ENCODE data around the gene ITSN2.

The ITSN2 gene

DNA sequence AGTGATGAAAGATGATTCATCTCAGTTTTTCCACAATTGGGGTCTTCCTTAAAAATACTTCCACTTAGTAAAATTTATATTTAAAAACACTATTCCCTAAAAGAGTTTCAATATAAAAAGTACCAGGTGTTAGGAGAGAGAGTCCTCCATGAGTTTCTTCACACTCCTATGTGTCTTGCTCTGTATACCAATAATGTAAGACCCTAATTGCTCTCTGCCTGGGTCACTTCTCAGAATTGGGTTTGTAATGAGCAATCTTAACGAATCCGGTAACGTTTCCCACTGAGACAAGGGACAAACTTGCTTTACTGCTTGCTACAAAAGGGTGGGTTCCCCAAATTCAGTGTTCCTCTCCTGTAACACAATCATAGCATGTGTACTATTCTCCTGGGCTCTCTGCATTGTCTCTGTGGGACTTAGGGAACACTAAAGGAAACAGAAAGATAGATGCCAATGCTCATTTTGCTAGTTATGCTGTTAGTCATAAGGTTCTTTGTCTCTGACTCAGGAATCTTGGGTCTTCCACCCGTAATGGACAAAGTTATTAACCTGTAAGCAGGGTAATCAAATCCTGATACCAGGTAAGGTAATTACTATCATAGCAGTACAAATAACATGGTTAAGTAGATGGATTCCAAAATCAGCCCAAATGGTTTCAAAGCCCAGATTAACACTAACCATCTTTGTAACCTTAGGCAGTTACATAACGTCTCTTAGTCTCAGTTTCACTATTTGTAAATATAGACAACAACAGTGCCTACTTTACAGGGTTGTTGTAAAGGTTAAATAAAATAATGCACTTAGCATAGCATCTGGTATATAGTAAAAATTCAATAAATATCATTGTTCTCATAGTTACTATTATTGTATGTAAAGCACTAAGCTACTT lies 46.3 kb downstream of the ITSN2 start:
- TF ChIP-seq, protein P1, sequence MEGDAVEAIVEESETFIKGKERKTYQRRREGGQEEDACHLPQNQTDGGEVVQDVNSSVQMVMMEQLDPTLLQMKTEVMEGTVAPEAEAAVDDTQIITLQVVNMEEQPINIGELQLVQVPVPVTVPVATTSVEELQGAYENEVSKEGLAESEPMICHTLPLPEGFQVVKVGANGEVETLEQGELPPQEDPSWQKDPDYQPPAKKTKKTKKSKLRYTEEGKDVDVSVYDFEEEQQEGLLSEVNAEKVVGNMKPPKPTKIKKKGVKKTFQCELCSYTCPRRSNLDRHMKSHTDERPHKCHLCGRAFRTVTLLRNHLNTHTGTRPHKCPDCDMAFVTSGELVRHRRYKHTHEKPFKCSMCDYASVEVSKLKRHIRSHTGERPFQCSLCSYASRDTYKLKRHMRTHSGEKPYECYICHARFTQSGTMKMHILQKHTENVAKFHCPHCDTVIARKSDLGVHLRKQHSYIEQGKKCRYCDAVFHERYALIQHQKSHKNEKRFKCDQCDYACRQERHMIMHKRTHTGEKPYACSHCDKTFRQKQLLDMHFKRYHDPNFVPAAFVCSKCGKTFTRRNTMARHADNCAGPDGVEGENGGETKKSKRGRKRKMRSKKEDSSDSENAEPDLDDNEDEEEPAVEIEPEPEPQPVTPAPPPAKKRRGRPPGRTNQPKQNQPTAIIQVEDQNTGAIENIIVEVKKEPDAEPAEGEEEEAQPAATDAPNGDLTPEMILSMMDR (IDR thresholded peaks at IDR 0.05): no peak
- DNase-seq: no peak
- Histone ChIP-seq H3K9me3 (no peaks in the 10 kb centered on the region), H3K36me3 (peaks cover 13 to 28% (median 14%) of the 10 kb centered on the region in 3 donors), H3K27me3 (no peaks in the 10 kb centered on the region), H3K27ac (no peak overlapping the region), H3K4me1 (peaks cover 0 to 7% (median 2%) of the 10 kb centered on the region in 4 donors), H3K4me3 (no peak overlapping the region)
- intact Hi-C loops (cut with DNase I; ENCODE audit: low total_unique reads): no loop called here

DNA sequence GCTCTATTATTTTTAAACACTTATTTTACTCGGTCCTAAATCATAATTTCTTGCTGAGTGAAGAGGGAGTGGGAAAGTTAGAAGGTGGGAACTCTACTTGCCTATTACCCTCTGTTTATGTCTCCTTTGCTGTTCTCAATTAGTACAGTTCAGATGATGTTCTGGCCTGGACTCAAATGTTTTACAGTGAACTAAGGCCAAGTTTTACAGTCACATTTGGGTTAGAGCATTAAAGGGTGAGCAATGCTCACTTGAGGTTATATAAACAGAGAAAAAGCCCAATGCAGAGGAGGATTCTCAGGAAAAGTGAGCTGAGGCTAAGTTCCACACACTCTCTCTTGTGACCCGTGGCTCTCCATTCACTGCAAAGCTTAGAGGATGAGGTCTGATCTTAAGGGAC lies 52.4 kb downstream of the ITSN2 start:
- TF ChIP-seq, protein P1 (IDR thresholded peaks at IDR 0.05): no peak
- H3K4me3 ChIP-seq: no peak overlapping the region
- no peaks in the 10 kb centered on the region for H3K27me3 ChIP-seq
- no peak for DNase-seq
- H3K36me3 ChIP-seq: peaks cover 22 to 64% (median 48%) of the 10 kb centered on the region in 3 donors
- H3K9me3 ChIP-seq: no peaks in the 10 kb centered on the region
- no peak overlapping the region for H3K27ac ChIP-seq
- peaks cover 0 to 19% (median 14%) of the 10 kb centered on the region in 4 donors for H3K4me1 ChIP-seq
- intact Hi-C loops (cut with DNase I; ENCODE audit: low total_unique reads): no loop called here

DNA sequence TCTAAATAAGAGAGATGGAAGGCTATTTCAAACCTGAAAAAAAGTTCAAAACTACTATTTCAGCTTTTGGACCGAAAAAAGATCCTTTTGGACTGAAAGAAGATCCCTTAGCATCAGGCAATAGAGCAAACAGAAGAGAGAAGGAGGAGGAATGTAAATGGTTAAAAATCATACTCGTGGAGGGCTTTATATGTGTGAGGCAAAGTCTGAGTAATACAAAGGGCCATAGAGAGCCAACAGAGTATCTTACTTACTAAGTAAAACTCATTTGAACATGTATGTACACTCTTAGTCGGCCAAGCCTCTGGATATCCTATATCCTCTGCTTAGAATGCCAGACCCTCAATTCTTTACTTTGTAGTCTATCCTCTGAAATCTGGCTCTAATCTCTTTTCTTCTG lies 55.7 kb downstream of the ITSN2 start:
- peak overlapping the region; percentile 71 to 76 for H3K27ac ChIP-seq
- intact Hi-C loops (cut with DNase I; ENCODE audit: low total_unique reads): no loop called here
- H3K36me3 ChIP-seq: peaks cover 37 to 71% (median 67%) of the 10 kb centered on the region in 3 donors

DNA sequence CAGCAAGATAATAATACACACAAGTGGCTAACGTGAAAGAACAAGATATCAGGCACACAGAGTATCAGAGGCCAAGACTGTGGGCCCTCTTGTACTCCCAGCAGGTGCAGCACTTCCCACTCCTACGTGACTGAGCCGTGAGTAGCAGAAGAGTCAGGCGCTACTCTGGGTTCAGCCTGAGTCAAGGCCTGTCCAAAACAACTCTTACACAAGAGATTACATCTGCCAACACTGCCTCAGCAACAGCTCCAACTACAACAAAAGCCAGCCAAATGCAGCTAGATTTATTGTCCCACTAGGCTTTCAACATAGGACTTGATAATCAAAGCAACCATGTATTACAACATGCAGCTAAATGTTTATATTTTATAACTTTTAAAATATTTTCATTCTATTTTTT lies 56.2 kb downstream of the ITSN2 start:
- Histone ChIP-seq H3K27me3 (no peaks in the 10 kb centered on the region), H3K36me3 (peaks cover 33 to 71% (median 67%) of the 10 kb centered on the region in 3 donors), H3K4me3 (no peak overlapping the region), H3K27ac (peak overlapping the region; percentile 71 to 76), H3K4me1 (peaks cover 0 to 19% (median 14%) of the 10 kb centered on the region in 4 donors), H3K9me3 (no peaks in the 10 kb centered on the region)
- DNase-seq: peak; percentile 88 to 92
- TF ChIP-seq, protein P1 (IDR thresholded peaks at IDR 0.05): no peak
- intact Hi-C loops (cut with DNase I; ENCODE audit: low total_unique reads): no loop called here

More for the DNA sequence above, 55.7 kb downstream of the ITSN2 start:
- no peak for DNase-seq
- Histone ChIP-seq H3K9me3 (no peaks in the 10 kb centered on the region), H3K4me3 (no peak overlapping the region), H3K4me1 (peaks cover 0 to 19% (median 14%) of the 10 kb centered on the region in 4 donors), H3K27me3 (no peaks in the 10 kb centered on the region)
- TF ChIP-seq, protein P1 (IDR thresholded peaks at IDR 0.05): no peak

DNA sequence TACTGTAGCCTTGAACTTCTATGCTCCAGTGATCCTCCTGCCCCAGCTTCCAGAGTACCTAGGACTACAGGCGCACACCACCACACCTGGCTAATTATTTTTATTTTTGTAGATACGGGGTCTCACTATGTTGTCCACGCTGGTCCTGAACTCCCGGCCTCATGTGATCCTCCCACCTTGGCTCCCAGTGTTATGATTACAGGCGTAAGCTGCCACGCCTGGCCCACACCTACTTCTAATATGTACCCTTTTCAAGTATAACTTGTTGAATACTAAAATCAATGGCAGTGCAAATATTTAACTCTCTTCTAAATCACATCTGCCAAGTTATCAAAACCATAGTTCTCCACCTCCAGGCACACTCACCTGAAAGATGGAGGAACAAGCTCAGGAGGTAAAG lies 58.7 kb downstream of the ITSN2 start:
- Histone ChIP-seq H3K4me1 (peaks cover 0 to 19% (median 14%) of the 10 kb centered on the region in 4 donors), H3K36me3 (peaks cover 46 to 73% (median 71%) of the 10 kb centered on the region in 3 donors), H3K4me3 (no peak overlapping the region), H3K9me3 (no peaks in the 10 kb centered on the region), H3K27me3 (no peaks in the 10 kb centered on the region), H3K27ac (no peak overlapping the region)
- no peak for DNase-seq
- intact Hi-C loops (cut with DNase I; ENCODE audit: low total_unique reads): no loop called here
- TF ChIP-seq, protein P1 (IDR thresholded peaks at IDR 0.05): no peak
